Heart left ventricle (tissue), 13 donors: ENCODE results near the gene TUBB2A.

ENCODE experiments used
- POLR2A ChIP-seq, 2 donors: fragments of 450-650 bp; IDR thresholded peaks; one replicate each; pipeline ENCODE4 v1.6.1; 2017; ENCODE audit warnings: antibody characterized with exemption in 2 of 2, mild to moderate bottlenecking in 2 of 2, moderate library complexity in 2 of 2
- TF ChIP-seq, protein P1 (sequence below), 12 donors: fragments of 200-600 bp; sonication (generic) in 4 of 12; IDR thresholded peaks; one replicate each; pipeline versions ENCODE4 v1.5.0 to v1.8.0; 2018 to 2022; ENCODE audit warnings: antibody characterized with exemption in 12 of 12, mild to moderate bottlenecking in 5 of 12
- donor health status: ischemic (EF 13 %, LVEDD 7.1; RV severe dilation, severe dysfunction).
- donor health status: DM: no; HTN: yes; CAD: no.
- donor health status: DM: no; HTN: no; CAD: no.
- donor health status: ischemic (EF 25% LVEDD 6.9; RV normal size, moderate dysfunction).
- donor health status: ischemic (EF 25% LVEDD 5.7; RV mildly dilated, moderate dysfunction).
- donor health status: ischemic (EF 35%, LVEDD 5.7; RV mildly dilated, moderate dysfunction).
- donor health status: nonischemic (EF 11% LVEDD 7.7; RV severe dilation, severe dysfunction).
- donor health status: DM: yes; HTN: yes; CAD: no.
- donor health status: PGD.
- donor health status: ischemic (EF 29% LVEDD 5.4; RV normal size, mild dysfunction).
- donor health status: nonischemic (EF 23%, LVEDD 6.1; RV moderate dilation, normal function).

DNA sequence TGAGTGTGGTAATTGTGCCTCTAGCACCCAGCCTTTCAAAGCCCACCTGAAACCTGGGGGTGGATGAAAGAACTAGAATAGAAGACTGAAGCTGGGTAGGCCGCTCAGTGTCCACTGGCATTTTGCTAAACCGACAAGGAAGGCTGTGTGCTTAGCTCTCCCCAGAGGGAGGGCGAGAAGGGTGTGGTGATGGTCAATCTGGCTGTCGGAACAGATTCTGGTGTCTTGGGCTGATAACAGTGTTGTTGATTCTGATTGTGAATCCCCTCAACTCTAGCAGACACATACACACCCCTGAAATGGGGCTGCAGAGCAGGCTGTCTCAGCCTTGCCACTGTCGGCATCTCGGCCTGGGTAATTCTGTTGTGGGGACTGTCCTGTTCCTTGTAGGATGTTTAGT is 43.0 kb downstream of the TUBB2A start:
- TF ChIP-seq, protein P1, sequence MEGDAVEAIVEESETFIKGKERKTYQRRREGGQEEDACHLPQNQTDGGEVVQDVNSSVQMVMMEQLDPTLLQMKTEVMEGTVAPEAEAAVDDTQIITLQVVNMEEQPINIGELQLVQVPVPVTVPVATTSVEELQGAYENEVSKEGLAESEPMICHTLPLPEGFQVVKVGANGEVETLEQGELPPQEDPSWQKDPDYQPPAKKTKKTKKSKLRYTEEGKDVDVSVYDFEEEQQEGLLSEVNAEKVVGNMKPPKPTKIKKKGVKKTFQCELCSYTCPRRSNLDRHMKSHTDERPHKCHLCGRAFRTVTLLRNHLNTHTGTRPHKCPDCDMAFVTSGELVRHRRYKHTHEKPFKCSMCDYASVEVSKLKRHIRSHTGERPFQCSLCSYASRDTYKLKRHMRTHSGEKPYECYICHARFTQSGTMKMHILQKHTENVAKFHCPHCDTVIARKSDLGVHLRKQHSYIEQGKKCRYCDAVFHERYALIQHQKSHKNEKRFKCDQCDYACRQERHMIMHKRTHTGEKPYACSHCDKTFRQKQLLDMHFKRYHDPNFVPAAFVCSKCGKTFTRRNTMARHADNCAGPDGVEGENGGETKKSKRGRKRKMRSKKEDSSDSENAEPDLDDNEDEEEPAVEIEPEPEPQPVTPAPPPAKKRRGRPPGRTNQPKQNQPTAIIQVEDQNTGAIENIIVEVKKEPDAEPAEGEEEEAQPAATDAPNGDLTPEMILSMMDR (IDR thresholded peaks at IDR 0.05) = no peak
- no peak for TF ChIP-seq POLR2A (IDR thresholded peaks at IDR 0.05)
